A673 (cell line): Measurements from ENCODE around the gene TBKBP1. TPM values are rescaled to one million over a fixed set of nuclear protein-coding genes. Genes with fewer than 3 reads are reported as not detected.

Experiments used
- BruUV-seq: library from RNA; stranded (reverse); fragments of 400-500 nt; replicated peaks from 2 replicates; lab custom pipeline; 2021; lab: Mats Ljungman, UMichigan
- CTCF ChIA-PET: fragments of 300-600 bp; sonication (Branson Sonifier 250); formaldehyde crosslinking; loops from one replicate; lab custom pipeline; 2022; ENCODE audit warnings: antibody characterized with exemption; lab: Charles Lee
- POLR2A ChIA-PET: fragments of 300-600 bp; sonication (Branson Sonifier 250); formaldehyde crosslinking; loops from one replicate; lab custom pipeline; 2022; ENCODE audit warnings: antibody characterized with exemption; ENCODE audit not compliant: low non-redundant PET; lab: Charles Lee
- DNase-seq: peaks from one replicate; pipeline ENCODE4 v3.0.0-alpha.2; 2015; ENCODE audit warnings: low spot score
- H3K27ac ChIP-seq: fragments of 200-600 bp; sonication (generic); 2 replicates; pipeline ENCODE4 v1.5.1; 2016; ENCODE audit warnings: mixed run types, low read depth, mild to moderate bottlenecking, mixed read lengths, antibody characterized with exemption, low read length; ENCODE audit not compliant: poor library complexity, severe bottlenecking
- H3K27me3 ChIP-seq: fragments of 200-600 bp; sonication (generic); replicated peaks from 2 replicates; pipeline ENCODE4 v1.6.1; 2017; ENCODE audit warnings: mixed run types, low read depth, mild to moderate bottlenecking, mixed read lengths, antibody characterized with exemption, low read length; ENCODE audit not compliant: insufficient read depth, poor library complexity
- H3K36me3 ChIP-seq: fragments of 200-600 bp; sonication (generic); 2 replicates; pipeline ENCODE4 v1.6.1; 2016; ENCODE audit warnings: mixed run types, mild to moderate bottlenecking, mixed read lengths, antibody characterized with exemption, low read length; ENCODE audit not compliant: insufficient read depth, poor library complexity, severe bottlenecking
- H3K4me1 ChIP-seq: fragments of 200-600 bp; sonication (generic); 2 replicates; pipeline ENCODE4 v1.6.1; 2017; ENCODE audit warnings: mixed run types, mild to moderate bottlenecking, mixed read lengths, antibody characterized with exemption, low read length; ENCODE audit not compliant: insufficient read depth, poor library complexity, severe bottlenecking
- H3K4me3 ChIP-seq: fragments of 200-600 bp; sonication (generic); 2 replicates; pipeline ENCODE4 v1.5.1; 2016; ENCODE audit warnings: low read depth, mixed run types, mild to moderate bottlenecking, mixed read lengths, low read length; ENCODE audit not compliant: poor library complexity, severe bottlenecking
- H3K9me3 ChIP-seq: fragments of 200-600 bp; sonication (generic); 2 replicates; pipeline ENCODE4 v1.6.1; 2016; ENCODE audit warnings: mixed run types, low read depth, mild to moderate bottlenecking, mixed read lengths, antibody characterized with exemption, low read length; ENCODE audit not compliant: poor library complexity, severe bottlenecking
- EZH2 ChIP-seq: fragments of 200-600 bp; sonication (generic); IDR thresholded peaks from 2 replicates; pipeline ENCODE4 v1.6.1; 2017; ENCODE audit warnings: borderline replicate concordance, low read depth, mild to moderate bottlenecking, mixed read lengths, antibody characterized with exemption, low read length; ENCODE audit not compliant: poor library complexity, severe bottlenecking
- intact Hi-C: fragments of 100-400 bp; cut with micrococcal nuclease; formaldehyde crosslinking; loops from one replicate; pipeline ENCODE4 v1.10.0; 2022; ENCODE audit not compliant: unreplicated experiment
- total RNA-seq: library from RNA; stranded (reverse); gene quantifications from 2 replicates; pipeline ENCODE4 v1.2.3, GENCODE V29; 2021
- TF ChIP-seq, protein P1 (sequence below): fragments of 300-800, 200-600 bp; sonication (generic); conservative IDR thresholded peaks from 2 replicates; pipeline ENCODE4 v1.5.1; 2017; ENCODE audit warnings: low read depth, mild to moderate bottlenecking, antibody characterized with exemption, low read length, moderate library complexity, mixed read lengths

Gene TBKBP1
- total RNA-seq, 1 experiment from 2014 or later = 21.1 TPM

DNA sequence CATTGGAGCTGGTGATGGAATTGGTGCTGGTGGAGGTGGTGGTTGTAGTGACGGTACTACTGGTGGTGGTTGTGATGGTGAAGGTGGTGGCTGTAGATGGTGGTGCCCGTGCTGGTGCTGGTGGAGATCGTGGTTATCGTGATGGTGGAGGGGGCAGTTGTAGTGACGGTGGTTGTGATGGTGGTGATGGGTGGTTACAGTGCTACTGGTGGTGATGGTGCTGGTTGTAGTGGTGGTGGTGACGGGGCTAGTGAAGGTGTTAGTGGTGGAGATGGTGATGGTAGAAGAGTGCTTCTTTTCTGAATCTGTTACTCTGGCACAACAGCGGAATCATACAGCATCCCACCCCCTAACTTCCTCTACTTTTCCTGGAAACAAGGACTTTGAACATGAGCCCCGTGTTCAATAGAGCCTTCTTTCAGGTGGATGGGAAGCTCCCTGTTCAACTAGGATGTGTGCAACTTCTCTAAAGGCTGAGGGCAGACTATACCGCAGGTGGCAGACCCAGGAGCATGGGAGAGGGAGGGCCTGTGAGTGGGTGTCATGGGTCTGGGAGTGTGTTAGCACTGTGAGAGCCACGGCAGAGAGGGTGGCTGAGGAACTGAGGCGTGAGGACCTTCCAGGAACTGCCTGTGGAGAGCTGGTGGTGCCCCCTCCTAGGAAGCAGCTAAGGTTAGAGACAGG is 47.3 kb downstream of the TBKBP1 start:
- Histone ChIP-seq H3K27me3 (no peaks in the 10 kb centered on the region), H3K4me1 (no peaks in the 10 kb centered on the region), H3K27ac (no peak overlapping the region), H3K9me3 (no peaks in the 10 kb centered on the region), H3K4me3 (no peak overlapping the region), H3K36me3 (no peaks in the 10 kb centered on the region)
- BruUV-seq = no TSS peak
- CTCF ChIA-PET = interaction anchor here (0.8 kb wide), 1 partner anchor 8 kb away, joined by 3 read pairs; the partner anchor contains the start of gene TBX21
- intact Hi-C loops = no loop called here
- DNase-seq = no peak
- POLR2A ChIA-PET = no interaction called here
- no peak for TF ChIP-seq EZH2
- TF ChIP-seq, protein P1, sequence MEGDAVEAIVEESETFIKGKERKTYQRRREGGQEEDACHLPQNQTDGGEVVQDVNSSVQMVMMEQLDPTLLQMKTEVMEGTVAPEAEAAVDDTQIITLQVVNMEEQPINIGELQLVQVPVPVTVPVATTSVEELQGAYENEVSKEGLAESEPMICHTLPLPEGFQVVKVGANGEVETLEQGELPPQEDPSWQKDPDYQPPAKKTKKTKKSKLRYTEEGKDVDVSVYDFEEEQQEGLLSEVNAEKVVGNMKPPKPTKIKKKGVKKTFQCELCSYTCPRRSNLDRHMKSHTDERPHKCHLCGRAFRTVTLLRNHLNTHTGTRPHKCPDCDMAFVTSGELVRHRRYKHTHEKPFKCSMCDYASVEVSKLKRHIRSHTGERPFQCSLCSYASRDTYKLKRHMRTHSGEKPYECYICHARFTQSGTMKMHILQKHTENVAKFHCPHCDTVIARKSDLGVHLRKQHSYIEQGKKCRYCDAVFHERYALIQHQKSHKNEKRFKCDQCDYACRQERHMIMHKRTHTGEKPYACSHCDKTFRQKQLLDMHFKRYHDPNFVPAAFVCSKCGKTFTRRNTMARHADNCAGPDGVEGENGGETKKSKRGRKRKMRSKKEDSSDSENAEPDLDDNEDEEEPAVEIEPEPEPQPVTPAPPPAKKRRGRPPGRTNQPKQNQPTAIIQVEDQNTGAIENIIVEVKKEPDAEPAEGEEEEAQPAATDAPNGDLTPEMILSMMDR = no peak

DNA sequence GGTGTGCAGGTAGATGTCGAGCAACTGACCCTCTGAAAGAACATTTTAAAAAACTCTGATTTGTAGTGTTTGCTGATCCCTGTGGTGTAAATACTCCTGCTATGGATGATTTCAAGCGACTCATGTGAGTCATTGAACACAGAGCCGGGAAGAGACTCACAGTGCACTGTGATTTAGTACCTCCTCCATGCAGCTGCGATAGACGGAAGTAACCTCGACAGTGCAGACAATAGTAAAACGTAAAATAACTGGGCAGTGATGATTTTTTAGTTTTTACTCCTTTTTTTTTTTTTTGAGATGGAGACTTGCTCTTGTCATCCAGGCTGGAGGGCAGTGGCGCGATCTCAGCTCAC is 47.8 kb downstream of the TBKBP1 start:
- no peak for TF ChIP-seq EZH2
- TF ChIP-seq, protein P1 = no peak
- DNase-seq = no peak
- no peak overlapping the region for H3K27ac ChIP-seq
- no peaks in the 10 kb centered on the region for H3K4me1 ChIP-seq
- H3K4me3 ChIP-seq = no peak overlapping the region
- POLR2A ChIA-PET = no interaction called here
- no peaks in the 10 kb centered on the region for H3K27me3 ChIP-seq
- H3K36me3 ChIP-seq = no peaks in the 10 kb centered on the region
- no TSS peak for BruUV-seq
- CTCF ChIA-PET = interaction anchor here (0.6 to 0.8 kb wide), 2 partner anchors 9 kb away, joined by 3 read pairs; partner anchors contain the start of gene TBX21
- intact Hi-C loops = loop anchor here (2.0 kb wide), 1 partner anchor 43 kb away; no protein-coding TSS in a partner anchor
- H3K9me3 ChIP-seq = no peaks in the 10 kb centered on the region

DNA sequence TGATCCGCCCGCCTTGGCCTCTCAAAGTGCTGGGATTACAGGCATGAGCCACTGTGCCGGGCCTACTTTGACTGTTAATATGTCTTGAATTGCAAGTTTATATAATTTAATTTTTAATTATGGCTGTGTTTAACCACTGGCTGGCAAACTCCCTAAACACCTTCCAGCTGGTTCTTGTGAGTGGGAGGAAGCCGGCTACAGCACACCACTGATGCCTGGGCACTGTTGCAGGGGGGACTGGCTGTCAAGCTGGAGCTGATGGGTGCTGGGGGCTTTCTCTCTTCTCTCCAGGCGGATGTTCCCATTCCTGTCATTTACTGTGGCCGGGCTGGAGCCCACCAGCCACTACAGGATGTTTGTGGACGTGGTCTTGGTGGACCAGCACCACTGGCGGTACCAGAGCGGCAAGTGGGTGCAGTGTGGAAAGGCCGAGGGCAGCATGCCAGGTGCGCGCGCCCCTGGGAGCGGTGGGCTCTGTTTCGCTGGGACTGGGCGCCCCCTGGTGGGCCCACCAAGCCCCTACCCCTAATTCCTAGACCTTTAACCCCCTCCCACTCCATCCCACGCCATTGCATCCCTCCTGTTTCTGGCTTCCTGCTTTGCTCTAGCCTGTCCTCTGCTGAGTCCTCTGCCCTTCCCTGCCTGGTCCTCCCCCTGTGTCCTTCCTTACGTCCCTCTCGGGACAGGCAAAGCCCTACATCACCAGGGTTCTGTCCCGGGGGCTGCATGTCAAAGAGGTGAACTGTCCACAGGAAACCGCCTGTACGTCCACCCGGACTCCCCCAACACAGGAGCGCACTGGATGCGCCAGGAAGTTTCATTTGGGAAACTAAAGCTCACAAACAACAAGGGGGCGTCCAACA is 48.6 kb downstream of the TBKBP1 start:
- H3K9me3 ChIP-seq = no peaks in the 10 kb centered on the region
- no peaks in the 10 kb centered on the region for H3K4me1 ChIP-seq
- BruUV-seq = no TSS peak
- no peak for DNase-seq
- no peaks in the 10 kb centered on the region for H3K36me3 ChIP-seq
- H3K4me3 ChIP-seq = no peak overlapping the region
- ChIA-PET POLR2A (no interaction called here), CTCF (interaction anchor here (0.6 kb wide), 1 partner anchor 10 kb away, joined by 3 read pairs; the partner anchor contains the start of gene TBX21)
- TF ChIP-seq, protein P1 = peak; percentile 58
- TF ChIP-seq EZH2 = no peak
- no peak overlapping the region for H3K27ac ChIP-seq
- intact Hi-C loops = loop anchor here (2.0 kb wide), 1 partner anchor 44 kb away; no protein-coding TSS in a partner anchor
- H3K27me3 ChIP-seq = no peaks in the 10 kb centered on the region
